ENCODE measurements around the gene TNFAIP6.

TNFAIP6 gene

GRCh38 chr2:151391436-151391835 is 34.0 kb downstream of the TNFAIP6 start:
- no peak for TF ChIP-seq TOX (CRISPR knock-in tag; IDR thresholded peaks at IDR 0.05; ENCODE audit: borderline replicate concordance)
- TF ChIP-seq RARB (CRISPR knock-in tag; IDR thresholded peaks at IDR 0.05): no peak
- no peak for TF ChIP-seq PATZ1 (CRISPR knock-in tag; IDR thresholded peaks at IDR 0.05; ENCODE audit: borderline replicate concordance)
- no peak for TF ChIP-seq CSRNP3 (CRISPR knock-in tag; IDR thresholded peaks at IDR 0.05)
- no peak for ATAC-seq

GRCh38 chr2:151394509-151394908 is 37.1 kb downstream of the TNFAIP6 start:
- no peak for ATAC-seq
- no peak for TF ChIP-seq SNAI2 (CRISPR knock-in tag; IDR thresholded peaks at IDR 0.05)
- TF ChIP-seq ZNF8 (CRISPR knock-in tag; IDR thresholded peaks at IDR 0.05): peak; percentile 71; the same call in 1 of the 2 replicates

GRCh38 chr2:151395509-151396374 is 38.4 kb downstream of the TNFAIP6 start:
- ATAC-seq: no peak
- TF ChIP-seq ZNF8 (CRISPR knock-in tag; IDR thresholded peaks at IDR 0.05) (no peak), OSR1 (CRISPR knock-in tag; IDR thresholded peaks at IDR 0.05) (no peak), CSRNP3 (CRISPR knock-in tag; IDR thresholded peaks at IDR 0.05) (no peak), POU6F1 (CRISPR knock-in tag; IDR thresholded peaks at IDR 0.05; ENCODE audit: borderline replicate concordance, low read depth) (no peak), TSHZ2 (CRISPR knock-in tag; IDR thresholded peaks at IDR 0.05) (no peak), ZFP30 (CRISPR knock-in tag; IDR thresholded peaks at IDR 0.05) (no peak), PATZ1 (CRISPR knock-in tag; IDR thresholded peaks at IDR 0.05; ENCODE audit: borderline replicate concordance) (no peak), CREB5 (CRISPR knock-in tag; IDR thresholded peaks at IDR 0.05; ENCODE audit: low read depth) (no peak), BACH2 (CRISPR knock-in tag; IDR thresholded peaks at IDR 0.05; ENCODE audit: borderline replicate concordance) (no peak), RARB (CRISPR knock-in tag; IDR thresholded peaks at IDR 0.05) (no peak), ISL1 (CRISPR knock-in tag; IDR thresholded peaks at IDR 0.05) (no peak), TCF4 (CRISPR knock-in tag; IDR thresholded peaks at IDR 0.05; ENCODE audit: borderline replicate concordance) (no peak), TOX (CRISPR knock-in tag; IDR thresholded peaks at IDR 0.05; ENCODE audit: borderline replicate concordance) (no peak), ESRRG (CRISPR knock-in tag; IDR thresholded peaks at IDR 0.05) (no peak), PPARA (CRISPR knock-in tag; IDR thresholded peaks at IDR 0.05; ENCODE audit: borderline replicate concordance) (no peak), ZC3H10 (CRISPR knock-in tag; IDR thresholded peaks at IDR 0.05) (no peak), SNAI2 (CRISPR knock-in tag; IDR thresholded peaks at IDR 0.05) (no peak), ZNF565 (CRISPR knock-in tag; conservative IDR thresholded peaks at IDR 0.05; ENCODE audit: low read depth) (no peak), ARNTL (CRISPR knock-in tag; IDR thresholded peaks at IDR 0.05; ENCODE audit: borderline replicate concordance, low read depth) (no peak)
